ENCODE results near the gene GPR22. TPM values are rescaled to one million over a fixed set of nuclear protein-coding genes. Genes with fewer than 3 reads are reported as not detected.

Gene GPR22, protein sequence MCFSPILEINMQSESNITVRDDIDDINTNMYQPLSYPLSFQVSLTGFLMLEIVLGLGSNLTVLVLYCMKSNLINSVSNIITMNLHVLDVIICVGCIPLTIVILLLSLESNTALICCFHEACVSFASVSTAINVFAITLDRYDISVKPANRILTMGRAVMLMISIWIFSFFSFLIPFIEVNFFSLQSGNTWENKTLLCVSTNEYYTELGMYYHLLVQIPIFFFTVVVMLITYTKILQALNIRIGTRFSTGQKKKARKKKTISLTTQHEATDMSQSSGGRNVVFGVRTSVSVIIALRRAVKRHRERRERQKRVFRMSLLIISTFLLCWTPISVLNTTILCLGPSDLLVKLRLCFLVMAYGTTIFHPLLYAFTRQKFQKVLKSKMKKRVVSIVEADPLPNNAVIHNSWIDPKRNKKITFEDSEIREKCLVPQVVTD
- under 1 TPM in 6 of 10 donors, not detected in 4; 0.08 to 0.30 (median 0.11) TPM for polyA plus RNA-seq (ENCODE audit: insufficient read length in 10 of 10)
- long read RNA-seq, donor 1, partial matches to known transcripts = 11 of 11 reads
- long read RNA-seq, donor 1, other reads (novel, unspliced or antisense) = 0 of 11 reads
- long read RNA-seq, donor 2 = 0 reads
- long read RNA-seq, donor 3 = 0 reads
- long read RNA-seq, donor 4 = 0 reads
- long read RNA-seq, donor 5 = 0 reads
- long read RNA-seq, donor 6 = 0 reads
- long read RNA-seq, donor 7 = 0 reads
- long read RNA-seq, donor 8 = 0 reads
- long read RNA-seq, donor 9 = 0 reads

DNA sequence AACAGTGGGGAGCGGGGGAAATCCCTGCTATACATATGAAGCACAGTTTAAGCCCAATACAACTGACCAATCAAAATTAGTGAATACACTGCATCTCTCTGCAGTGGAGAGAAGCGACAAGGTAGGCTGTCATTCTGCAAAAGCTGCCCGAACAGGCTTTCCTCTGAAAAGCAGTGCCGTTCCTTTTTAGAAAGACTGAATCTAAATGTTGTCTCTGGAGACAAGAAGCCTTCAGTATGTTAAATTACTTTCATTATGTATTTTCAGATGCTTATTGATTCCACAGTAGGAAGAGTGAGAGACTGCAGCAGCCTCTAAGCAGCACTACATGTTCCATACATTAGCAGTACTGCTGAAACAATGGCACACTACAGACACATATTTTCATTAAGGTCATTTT is at the start of gene GPR22:
Gene GPR22 (plus strand): TSS at position 129 of the 400 bp plus-strand sequence. CDS start 4,004 bp downstream, outside the sequence.
- DNase-seq = no peak

DNA sequence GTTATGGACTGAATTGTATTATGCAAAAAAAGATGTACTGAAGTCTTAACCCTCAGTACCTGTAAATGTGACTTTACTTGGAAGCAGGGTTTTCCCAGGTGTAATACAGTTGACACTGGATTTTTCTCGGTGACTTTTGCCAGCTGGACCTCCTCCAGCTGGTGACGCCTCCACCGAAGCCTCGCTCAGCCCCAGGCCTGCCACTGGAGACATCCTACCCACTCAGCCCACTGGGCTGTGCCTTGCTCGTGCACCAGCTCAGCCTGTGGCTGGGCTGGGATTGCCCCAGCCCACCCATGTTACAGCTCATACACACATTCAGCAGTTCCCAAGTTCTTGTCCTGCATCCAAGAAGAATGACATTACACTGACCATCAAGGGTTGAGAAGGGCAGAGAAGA is 42.4 kb upstream of the GPR22 start:
- DNase-seq = no peak

DNA sequence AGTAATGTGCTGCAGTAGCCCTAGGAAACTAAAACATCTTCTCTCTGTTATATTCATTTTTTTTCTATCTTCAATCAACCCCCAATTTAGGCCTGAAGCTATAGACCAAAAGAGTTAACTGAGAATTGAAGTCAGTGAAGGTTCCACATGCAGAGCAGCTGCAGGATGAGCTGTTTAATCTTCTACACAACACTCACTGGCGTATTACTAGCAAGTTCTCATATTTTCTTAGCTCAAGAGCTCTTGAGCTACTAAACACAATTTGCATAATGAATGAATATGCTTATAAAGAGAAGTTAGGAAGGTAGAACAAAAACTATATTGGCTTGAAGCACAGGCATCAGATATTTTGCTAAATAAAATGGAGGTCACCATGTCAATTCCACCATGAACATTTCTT is 41.2 kb upstream of the GPR22 start:
- no peak for DNase-seq

DNA sequence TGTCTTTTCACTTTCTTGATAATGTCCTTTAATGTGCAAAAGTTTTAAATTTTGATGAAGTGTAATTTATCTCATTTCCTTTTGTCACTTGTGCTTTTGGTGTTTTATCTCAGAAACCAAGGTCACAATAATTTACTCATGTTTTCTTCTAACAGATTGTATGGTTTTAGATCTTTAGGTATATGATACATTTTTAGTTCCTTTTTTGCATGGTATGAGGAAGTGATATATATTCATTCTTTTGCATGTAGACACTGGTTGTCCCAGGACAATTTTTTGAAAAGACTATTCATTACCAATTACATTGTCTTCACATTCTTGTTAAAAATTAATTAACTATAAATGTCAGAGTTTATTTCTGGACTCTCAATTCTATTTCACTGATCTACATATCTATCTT is 39.8 kb upstream of the GPR22 start:
- no peak for DNase-seq

DNA sequence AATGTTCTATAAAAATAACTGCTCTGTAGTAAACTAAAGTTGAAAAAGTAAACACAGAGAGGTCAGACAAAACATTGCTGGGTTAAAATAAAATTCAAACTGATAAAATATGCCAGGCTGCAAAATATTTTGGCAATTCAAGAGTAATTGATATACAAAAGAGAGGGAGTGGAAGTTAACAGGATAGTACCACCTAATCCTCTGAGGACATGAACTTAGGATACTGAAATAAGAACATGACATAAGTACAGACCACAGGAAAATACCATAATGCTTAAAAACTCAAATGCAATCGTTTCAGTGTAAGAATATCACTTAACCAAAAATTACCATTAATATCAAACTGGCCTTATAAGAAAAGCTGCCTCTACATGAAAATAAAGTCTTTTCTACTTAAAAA is 37.6 kb upstream of the GPR22 start:
- no peak for DNase-seq

DNA sequence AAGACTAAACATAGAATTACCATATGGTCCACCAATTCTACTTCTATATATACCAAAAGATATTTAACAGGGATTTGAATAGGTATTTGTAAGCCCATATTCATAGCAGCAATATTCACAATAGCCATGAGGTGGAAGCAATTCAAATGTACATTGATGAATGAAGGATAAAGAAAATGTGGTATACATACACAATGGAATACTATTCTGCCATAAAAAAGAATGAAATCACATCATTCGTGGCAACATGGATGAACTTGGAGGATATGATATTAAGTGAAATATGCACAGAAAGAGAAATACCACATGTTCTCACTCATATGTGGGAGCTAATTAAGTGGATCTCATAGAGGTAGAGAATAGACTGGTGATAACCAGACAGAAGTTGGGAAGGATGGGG is 34.1 kb upstream of the GPR22 start:
- no peak for DNase-seq

DNA sequence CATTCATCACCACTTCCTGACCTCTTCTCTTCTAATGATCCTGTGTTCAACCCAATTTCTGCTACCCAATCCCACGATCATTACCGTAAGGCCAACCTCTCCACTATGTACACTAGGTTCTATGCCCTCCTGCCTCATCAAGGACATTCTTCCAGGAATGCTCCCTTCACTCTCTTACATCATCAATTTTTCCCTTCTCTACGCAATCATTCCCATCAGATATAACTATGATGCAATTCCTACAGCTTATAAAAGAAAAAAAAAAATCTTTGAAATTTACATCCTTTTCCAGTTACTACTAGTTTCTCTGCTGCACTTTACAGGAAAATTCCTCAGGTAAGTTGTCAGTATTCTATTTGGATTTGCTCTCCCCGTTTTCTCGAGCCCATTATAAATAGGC is 30.8 kb upstream of the GPR22 start:
- DNase-seq = no peak

DNA sequence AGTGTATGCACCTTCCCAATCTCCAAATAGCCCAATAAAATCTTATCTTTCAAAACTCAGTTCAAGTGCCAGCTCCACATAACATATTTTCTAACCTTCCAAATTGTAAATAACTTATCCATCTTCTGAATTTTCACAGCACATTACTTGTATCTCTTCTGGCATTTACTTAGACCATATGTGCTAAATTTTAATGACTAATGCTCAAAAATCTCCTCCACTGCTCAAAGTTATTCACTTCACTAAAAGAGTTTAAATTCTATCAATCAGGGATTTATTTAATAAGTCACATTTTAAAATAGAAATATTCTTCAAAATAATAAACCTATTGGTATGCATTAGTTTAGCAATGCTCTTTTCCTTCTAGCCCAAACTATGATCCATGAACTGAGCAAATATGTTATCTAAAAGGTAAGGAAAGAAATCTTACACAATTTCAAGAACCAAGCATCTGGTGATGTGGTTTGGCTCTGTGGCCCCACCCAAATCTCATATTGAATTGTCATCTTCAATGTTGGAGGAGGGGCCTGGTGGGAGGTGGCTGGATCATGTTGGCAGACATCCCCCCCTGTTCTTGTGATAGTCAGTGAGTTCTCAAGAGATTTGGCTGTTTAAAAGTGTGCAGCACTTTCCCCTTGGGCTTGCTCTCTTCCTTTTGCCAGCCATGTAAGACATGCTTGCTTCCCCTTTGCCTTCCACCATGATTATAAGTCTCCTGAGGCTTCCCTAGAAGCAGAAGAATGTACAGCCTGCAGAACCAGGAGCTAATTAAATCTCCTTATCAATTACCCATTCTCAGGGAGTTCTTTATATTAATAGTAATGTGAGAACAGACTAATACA is 28.1 kb upstream of the GPR22 start:
- no peak for DNase-seq

DNA sequence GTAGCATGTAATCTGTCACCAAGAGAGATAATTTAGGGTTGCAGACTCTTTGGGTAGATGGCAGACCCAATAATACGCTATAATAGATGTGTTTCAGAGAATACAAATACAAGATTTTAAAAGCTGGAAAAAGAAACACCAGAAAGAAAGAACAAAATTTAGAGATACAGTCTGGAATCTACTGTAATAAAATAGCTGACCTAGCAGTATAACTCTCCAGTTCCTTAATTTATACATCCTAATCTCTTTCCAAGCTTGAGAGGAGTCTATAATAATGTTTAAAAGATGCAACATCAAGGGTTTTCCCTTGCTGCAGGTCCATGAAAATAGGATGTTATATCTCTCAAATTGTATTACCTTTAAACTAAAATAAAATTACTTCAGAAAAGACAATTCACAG is 27.2 kb upstream of the GPR22 start:
- no peak for DNase-seq

DNA sequence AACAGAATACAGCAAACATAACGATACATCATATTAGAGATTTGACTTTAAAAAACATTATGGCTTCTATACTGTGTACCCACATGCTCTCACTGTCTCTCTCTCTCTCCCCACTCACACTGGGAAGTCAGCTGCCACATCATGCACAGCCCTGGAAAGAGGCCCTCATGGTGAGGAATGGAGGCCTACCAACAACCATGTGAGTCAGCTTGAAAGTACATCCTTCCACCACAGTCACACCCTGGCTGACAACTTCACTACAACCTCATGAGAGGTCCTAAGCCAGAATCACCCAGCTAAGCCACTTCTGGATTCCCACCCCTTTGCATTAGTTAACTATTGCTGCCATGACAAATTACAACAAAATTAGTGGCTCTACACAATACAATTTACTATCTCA is 23.3 kb upstream of the GPR22 start:
- peak in 1 of 3 donors; percentile 13 for DNase-seq

DNA sequence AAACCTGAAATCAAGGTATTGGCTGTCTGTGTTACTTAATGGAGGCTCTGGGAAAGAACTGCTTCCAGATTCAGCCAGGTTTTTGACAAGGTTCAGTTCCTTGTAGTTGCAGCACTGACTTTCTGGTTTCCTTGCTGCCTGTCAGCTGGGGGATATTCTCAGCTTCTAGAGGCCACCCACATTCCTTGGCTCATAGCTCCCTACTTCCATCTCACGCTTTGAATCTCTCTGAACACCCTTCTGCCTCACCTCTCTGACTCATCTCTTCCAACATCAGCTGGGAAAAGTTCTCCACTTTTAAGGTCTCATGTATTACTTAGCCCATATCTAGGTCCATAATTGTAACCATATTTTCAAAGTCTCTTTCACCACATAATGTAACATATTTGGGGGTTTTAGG is 22.9 kb upstream of the GPR22 start:
- DNase-seq = no peak

DNA sequence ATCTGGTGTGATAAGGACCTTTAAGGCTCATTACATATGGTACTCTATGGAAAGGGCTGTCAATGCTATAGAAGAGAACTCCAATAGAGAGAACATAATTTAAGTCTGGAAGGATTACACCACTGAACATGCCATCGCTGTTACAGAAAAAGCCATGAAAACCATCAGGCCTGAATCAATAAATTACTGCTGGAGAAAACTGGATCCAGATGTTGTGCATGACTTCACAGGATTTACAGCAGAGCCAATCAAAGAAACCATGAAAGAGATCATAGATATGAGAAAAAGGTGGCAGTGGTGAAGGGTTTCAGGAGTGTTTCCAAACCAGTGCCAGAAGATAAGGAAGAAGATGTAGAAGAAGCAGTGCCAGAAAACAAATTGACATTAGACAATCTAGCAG is 18.9 kb upstream of the GPR22 start:
- no peak for DNase-seq

DNA sequence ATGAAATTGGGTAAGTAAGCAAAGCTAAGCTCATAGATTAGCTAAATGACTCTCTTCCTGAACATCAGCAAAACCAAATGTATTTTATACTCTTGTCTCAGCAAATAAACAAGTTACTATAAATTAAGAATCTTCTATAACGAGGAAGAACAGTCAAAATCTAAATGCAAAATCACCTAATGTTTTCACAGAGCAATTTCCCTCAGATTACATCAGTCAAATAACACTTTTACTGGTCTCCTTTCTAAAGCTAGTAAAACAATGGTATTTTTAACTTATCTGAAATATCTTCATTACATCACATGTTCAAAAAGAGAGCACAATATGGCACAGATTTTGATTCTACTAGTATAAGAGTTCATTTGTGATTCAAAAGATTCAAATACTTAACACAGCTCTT is 16.5 kb upstream of the GPR22 start:
- DNase-seq = no peak

DNA sequence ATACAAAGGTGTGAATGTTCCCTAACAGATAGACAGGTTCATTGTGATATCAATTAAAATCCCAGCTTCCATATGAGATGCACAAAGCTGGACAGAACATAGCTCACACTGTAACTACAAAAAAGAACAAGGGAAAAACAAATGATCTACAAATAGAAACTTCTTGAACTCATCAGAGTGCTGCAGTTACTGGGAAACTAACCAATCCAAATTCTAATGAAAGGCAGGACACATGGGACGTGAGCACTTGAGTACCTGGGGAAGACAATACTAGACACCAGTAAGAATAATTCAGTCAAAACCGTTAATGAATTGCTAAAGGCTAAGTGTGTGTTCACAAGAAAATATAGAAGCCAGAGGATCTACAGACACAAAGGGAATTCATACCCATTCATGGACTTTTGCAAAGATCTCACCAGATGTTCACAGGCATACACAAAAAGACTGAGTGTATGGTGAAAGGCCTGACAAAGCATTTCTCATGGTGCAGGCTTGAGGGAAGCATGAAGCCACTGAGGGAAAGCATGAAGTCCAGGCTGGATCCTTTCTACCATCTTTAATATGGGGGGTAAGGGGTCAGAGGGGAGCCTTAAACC is 7.8 kb upstream of the GPR22 start:
- DNase-seq = no peak

DNA sequence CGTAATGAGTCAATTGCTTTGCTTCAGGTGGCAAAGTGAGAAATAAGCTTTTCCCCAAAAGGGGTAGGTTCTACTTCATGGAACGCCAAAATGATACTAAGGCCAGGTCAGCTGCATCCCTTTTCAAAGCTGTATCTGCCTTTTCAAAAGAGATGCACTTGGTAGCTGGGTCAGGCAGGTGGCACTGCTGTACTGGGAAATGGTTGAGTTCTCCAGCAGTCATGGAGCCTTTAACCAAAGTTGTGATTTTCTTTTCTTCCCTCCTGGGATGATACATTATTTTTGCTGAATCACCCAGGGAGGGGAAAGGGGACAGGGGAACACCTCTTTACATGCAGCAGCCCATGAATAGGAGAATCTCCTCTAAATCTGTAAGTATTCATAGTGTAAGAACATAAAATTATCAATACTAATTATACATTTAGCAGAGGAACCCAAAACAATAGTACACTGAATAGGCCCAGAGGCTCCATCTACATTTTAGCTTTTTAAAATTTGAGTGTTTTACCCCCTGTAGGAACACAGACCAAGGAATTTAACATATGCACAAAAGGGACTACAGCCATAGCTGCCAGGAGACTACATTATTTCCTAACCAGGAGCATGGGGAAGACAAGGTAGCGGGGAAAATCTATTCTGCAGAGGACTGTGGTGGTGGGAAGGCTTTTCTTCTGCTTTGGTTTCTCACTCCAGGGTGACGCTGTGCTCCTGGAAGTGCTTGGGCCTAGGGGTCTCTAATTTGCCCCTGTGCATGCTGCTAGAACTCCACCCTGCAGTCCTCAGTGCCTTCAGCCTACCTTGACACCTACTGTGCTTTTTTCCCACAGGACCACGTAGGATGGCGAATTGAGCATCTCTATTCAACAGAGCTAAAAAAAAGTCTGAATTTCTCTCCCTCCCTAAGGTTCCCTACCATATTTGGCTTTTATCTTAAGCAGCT is 6.4 kb upstream of the GPR22 start:
- DNase-seq = peak; percentile 43 to 67 (median 47)

DNA sequence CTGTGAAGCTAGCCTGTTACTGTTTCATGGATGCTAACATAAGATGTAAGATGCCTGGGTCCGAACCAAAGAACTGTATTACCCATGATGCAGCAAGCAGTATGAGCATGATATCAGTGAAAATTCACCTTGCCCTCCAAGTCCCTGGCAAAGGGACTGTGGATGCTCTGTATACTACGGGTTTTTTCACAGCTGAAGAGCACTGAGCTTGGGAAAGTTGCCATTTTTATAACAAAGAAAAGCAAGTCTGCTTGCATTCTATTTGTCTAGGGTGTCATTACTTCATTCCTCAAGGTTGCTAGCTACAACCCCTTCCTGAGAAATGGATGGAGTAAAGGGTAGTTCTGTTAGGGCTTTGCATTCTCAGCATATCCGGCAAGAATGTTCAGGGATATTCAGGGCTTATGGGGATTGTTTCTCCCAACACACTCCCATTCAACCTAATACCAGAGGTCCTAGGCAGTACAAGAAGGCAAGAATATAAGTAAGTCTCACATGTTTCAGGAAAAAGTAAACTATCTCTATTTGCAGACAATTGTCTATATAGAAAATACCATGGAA is 5.1 kb upstream of the GPR22 start:
- no peak for DNase-seq

DNA sequence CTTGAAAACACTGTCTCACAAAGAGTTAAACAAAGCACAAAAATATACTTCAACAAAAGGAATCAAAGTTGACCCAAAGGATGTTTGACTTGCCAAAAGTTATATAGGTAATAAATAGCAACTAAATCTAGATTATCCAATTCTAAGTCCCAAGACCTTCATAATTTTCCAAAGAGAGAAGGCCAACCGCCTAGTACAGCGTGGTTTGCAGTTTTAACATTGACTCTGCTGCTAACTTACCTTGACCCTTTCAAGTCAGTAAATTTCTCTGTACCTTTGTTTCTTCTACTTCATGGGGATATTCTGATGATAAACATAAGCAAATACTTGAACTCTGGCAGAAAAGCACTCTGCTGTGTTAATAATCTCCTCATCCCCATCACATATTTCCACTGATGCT is 1.9 kb upstream of the GPR22 start:
- DNase-seq = no peak

DNA sequence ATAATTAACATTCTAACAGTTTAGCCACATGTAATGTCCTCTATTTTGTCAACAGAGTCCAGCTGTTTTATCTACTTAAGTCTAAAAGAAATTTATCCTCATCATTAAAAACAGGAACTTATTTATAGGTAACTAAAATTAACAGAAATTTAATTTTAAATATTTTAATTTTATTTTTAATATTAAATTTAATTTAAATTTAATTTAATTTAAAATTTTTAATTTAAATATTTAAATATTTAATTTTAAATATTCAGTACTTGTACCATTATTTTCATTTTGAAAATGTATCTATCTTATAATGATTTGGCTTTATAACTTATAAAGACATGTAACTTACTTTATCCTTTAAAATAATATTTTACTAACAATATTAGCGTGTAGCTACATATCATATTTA is 1.0 kb upstream of the GPR22 start:
- DNase-seq = no peak

DNA sequence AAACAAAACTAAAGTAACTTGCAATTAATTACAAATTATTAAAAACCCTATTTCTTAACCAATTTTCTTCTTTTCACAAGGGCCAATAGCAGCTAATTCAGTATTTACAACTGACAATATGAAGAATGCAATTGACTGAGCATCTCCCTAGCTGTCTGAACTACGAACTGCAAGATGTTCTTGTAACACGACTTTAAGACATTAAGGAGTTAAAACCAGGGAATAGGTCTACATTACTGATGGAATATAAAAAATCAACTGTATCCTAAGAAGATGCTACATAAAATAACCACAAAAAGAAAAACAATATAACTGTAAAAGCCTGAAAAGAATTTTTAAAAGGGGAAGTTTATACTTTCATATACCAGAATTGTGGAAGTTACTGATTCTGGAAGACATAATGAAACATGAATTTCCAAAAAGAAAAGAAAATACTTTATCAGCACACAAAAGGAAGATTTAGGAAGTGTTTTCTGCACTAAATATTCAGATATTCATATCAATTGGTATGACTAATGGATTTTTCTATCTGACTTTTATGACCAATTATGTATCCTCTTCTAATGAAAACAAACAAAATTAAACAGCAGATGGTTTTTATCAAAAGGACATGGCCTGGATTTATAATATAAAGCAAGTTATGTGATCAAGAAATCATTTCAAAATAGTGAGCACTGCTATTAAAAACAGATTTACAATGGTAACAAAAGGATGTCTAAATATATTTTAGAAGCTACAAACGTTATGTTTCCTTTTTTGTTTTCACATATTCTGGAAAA is 1.6 kb downstream of the GPR22 start:
- DNase-seq = no peak

DNA sequence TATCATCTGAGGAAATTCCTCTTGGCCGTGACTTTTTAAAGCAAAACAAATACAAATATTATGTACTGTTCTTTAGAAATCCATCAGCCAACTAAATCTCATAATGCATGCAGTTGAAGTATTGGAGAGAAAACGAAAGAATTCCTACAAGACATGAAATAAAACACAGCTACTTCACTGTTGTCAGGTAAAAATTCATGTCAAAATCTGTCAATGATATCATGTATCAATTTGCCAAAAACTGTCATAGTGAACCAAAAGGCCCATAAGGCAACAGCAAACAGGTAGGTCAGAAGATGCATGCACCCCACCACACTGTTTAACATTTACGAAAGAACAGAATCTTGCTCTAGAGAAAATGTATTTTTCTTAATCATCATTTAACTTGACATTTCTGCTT is 2.3 kb downstream of the GPR22 start:
- no peak for DNase-seq

Measured in muscle of back (tissue), 13 donors.